ENCODE data around the gene CTNND2. TPM values are rescaled to one million over a fixed set of nuclear protein-coding genes. Genes with fewer than 3 reads are reported as not detected.

The CTNND2 gene
- total and polyA plus RNA-seq, 10 donors = 0.93 to 51.0 (median 21.5) TPM

DNA sequence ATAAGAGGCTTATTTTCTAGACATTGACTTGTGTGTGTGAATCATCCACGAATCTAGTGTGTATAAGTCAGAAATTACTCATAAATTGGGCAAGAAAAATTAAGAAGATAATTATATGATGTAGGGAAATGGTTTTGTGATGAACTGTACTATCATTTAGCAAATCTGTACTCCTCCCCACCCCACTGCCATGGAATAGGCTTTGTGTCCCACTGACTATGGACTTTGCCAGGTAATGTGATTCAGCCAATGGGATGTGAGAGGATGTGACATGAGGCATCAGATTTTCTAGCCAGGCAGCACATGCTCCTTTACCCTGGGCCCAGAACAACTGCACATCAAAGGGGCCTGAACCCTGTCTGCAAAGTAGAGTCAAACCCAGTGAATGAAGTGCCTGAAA lies 406.6 kb downstream of the CTNND2 start:
- no peak overlapping the region for H3K4me3 ChIP-seq
- 74 to 88% (median 83%) methylated on average over 1 of the region's 1 CpG for WGBS, 5 donors
- H3K9me3 ChIP-seq = no peaks in the 10 kb centered on the region
- TF ChIP-seq POLR2A (IDR thresholded peaks at IDR 0.05) = no peak
- TF ChIP-seq POLR2AphosphoS5 (IDR thresholded peaks at IDR 0.05) = no peak
- TF ChIP-seq, protein P1, sequence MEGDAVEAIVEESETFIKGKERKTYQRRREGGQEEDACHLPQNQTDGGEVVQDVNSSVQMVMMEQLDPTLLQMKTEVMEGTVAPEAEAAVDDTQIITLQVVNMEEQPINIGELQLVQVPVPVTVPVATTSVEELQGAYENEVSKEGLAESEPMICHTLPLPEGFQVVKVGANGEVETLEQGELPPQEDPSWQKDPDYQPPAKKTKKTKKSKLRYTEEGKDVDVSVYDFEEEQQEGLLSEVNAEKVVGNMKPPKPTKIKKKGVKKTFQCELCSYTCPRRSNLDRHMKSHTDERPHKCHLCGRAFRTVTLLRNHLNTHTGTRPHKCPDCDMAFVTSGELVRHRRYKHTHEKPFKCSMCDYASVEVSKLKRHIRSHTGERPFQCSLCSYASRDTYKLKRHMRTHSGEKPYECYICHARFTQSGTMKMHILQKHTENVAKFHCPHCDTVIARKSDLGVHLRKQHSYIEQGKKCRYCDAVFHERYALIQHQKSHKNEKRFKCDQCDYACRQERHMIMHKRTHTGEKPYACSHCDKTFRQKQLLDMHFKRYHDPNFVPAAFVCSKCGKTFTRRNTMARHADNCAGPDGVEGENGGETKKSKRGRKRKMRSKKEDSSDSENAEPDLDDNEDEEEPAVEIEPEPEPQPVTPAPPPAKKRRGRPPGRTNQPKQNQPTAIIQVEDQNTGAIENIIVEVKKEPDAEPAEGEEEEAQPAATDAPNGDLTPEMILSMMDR (IDR thresholded peaks at IDR 0.05 in 8 of 11, conservative IDR thresholded peaks at IDR 0.05 in 3 of 11) = no peak
- H3K4me1 ChIP-seq = no peaks in the 10 kb centered on the region
- H3K27me3 ChIP-seq (replicated peaks in 1 of 7) = no peaks in the 10 kb centered on the region
- no peak overlapping the region for H3K27ac ChIP-seq
- intact Hi-C loops (cut with DNase I; ENCODE audit: low total_unique reads) = loop anchor here (10.0 kb wide), 1 partner anchor 233 kb away; no protein-coding TSS in a partner anchor
- H3K36me3 ChIP-seq = no peaks in the 10 kb centered on the region
- DNase-seq = no peak

DNA sequence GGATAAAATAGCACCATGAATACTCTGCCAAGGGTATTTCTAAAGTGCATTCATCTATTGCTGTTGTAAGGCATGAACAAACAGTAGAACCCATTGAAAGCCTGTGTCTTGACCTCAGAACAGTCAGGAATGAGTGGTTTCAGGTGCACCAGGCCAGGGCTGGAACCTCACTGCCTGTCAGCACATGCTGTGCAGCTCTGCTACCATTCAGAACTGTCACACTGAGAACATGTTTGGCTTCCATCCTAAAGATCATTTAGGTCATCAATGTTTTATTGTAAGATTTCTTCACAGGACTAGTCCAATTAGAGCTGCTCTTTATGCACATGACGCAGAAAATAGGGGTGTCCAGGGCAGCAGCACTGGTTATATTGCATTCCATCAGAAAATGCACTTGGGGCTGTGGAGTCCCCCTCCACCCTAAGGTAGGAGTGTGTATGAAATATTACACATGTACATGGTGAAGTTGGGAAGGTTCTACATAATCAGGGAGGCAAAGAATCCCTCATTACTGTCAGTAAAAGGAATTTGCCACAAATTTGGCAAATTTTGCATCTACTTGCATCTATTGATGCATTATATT lies 408.0 kb downstream of the CTNND2 start:
- intact Hi-C loops (cut with DNase I; ENCODE audit: low total_unique reads) = loop anchor here (10.0 kb wide), 1 partner anchor 231 kb away; no protein-coding TSS in a partner anchor
- DNase-seq = no peak
- Histone ChIP-seq H3K36me3 (no peaks in the 10 kb centered on the region), H3K27ac (no peak overlapping the region), H3K4me1 (no peaks in the 10 kb centered on the region), H3K9me3 (no peaks in the 10 kb centered on the region), H3K27me3 (replicated peaks in 1 of 7) (no peaks in the 10 kb centered on the region), H3K4me3 (no peak overlapping the region)
- 88 to 98% (median 92%) methylated on average over 1 of the region's 1 CpG for WGBS, 5 donors
- TF ChIP-seq, protein P1 (IDR thresholded peaks at IDR 0.05 in 8 of 11, conservative IDR thresholded peaks at IDR 0.05 in 3 of 11) = no peak
- TF ChIP-seq POLR2A (IDR thresholded peaks at IDR 0.05) = no peak
- TF ChIP-seq POLR2AphosphoS5 (IDR thresholded peaks at IDR 0.05) = no peak

DNA sequence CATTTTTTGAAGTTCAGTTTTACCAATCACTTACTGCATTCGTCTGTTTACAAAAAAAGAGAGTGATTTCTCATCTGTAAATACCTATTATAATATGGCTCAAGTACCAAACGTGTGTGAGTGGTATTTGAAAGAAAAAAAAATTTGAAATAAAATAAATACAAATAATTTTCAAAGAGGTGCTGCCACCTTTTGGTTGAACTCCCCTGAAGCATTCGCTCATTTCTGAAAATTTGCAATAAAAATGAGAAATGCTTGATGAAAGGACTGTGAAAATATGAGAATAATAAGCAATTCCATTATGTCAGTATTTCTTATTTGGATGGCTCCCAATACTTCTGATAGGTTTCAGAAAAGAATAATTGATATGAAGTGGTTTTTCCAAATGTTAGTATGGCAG lies 409.9 kb downstream of the CTNND2 start:
- DNase-seq = no peak

DNA sequence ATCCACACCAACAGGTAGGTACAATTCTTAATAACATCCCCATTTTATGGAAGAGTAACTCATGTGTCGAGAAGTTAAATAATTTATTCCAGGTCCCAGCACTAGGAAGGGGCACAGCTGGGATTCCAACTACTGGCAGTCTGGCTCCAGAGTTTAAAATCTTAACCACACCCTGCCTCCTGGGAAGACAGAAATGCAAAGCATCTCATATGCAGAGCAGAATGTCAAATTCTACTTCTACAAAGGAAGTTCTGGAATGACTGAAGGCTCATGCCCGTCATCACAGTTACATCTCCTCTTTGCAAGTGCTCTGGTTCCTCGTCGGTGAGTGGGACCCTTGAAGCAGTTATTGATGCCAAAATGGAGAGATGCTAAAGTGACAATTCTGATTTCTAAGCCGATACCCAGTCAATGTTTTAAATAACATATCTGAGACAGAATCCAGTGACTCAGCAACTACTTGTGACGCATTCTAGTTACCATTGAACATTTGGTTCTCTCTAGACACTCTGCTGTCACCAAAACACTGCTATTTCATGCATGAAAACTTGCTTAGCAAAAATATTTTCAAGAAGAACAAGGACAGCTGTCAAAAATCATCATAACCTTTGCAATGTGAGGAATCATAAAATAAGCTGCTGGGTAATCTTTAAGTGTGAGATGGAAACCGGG lies 412.7 kb downstream of the CTNND2 start:
- Histone ChIP-seq H3K4me1 (no peaks in the 10 kb centered on the region), H3K27me3 (replicated peaks in 1 of 7) (no peaks in the 10 kb centered on the region), H3K9me3 (no peaks in the 10 kb centered on the region), H3K27ac (no peak overlapping the region), H3K4me3 (no peak overlapping the region), H3K36me3 (no peaks in the 10 kb centered on the region)
- no peak for DNase-seq
- TF ChIP-seq POLR2AphosphoS5 (IDR thresholded peaks at IDR 0.05) (no peak), POLR2A (IDR thresholded peaks at IDR 0.05) (no peak)
- TF ChIP-seq, protein P1 (IDR thresholded peaks at IDR 0.05 in 8 of 11, conservative IDR thresholded peaks at IDR 0.05 in 3 of 11) = no peak
- WGBS, 5 donors = 85 to 91% (median 88%) methylated on average over 7 of the region's 7 CpGs
- intact Hi-C loops (cut with DNase I; ENCODE audit: low total_unique reads) = loop anchor here (10.0 kb wide), 1 partner anchor 227 kb away; no protein-coding TSS in a partner anchor

More for the DNA sequence above, 409.9 kb downstream of the CTNND2 start:
- no peak overlapping the region for H3K4me3 ChIP-seq
- 31 to 41% (median 35%) methylated on average over 3 of the region's 3 CpGs for WGBS, 5 donors
- H3K27me3 ChIP-seq (replicated peaks in 1 of 7) = no peaks in the 10 kb centered on the region
- no peaks in the 10 kb centered on the region for H3K9me3 ChIP-seq
- H3K27ac ChIP-seq = no peak overlapping the region
- H3K4me1 ChIP-seq = no peaks in the 10 kb centered on the region
- intact Hi-C loops (cut with DNase I; ENCODE audit: low total_unique reads) = loop anchor here (10.0 kb wide), 1 partner anchor 230 kb away; no protein-coding TSS in a partner anchor
- no peaks in the 10 kb centered on the region for H3K36me3 ChIP-seq
- TF ChIP-seq, protein P1 (IDR thresholded peaks at IDR 0.05 in 8 of 11, conservative IDR thresholded peaks at IDR 0.05 in 3 of 11) = peak in 5 of 11 experiments; percentile 18 to 33 (median 26)
- TF ChIP-seq POLR2AphosphoS5 (IDR thresholded peaks at IDR 0.05) = no peak
